Neural cell (in vitro differentiated cells): ENCODE data around the gene PPM1D. TPM values are rescaled to one million over a fixed set of nuclear protein-coding genes. Genes with fewer than 3 reads are reported as not detected.

Source experiments
- H2AFZ ChIP-seq: fragments of 200-600, 300-800 bp; sonication (generic), shearing (Covaris generic); 2 replicates; pipeline ENCODE4 v1.6.0; 2014; ENCODE audit warnings: low read depth, mild to moderate bottlenecking, antibody characterized with exemption, low read length, moderate library complexity
- H3F3A ChIP-seq: fragments of 200-600 bp; shearing (Covaris generic); 2 replicates; pipeline ENCODE4 v1.6.1; 2016; ENCODE audit warnings: mild to moderate bottlenecking, moderate library complexity, mixed read lengths, antibody characterized with exemption, low read length; ENCODE audit not compliant: insufficient read depth, poor library complexity, severe bottlenecking
- H3K27ac ChIP-seq: fragments of 200-600, 300-800 bp; sonication (generic), shearing (Covaris generic); 2 replicates; pipeline ENCODE4 v1.5.1; 2014; ENCODE audit warnings: mild to moderate bottlenecking, low read length, moderate library complexity
- H3K27me3 ChIP-seq: fragments of 300-800, 200-600 bp; sonication (generic), shearing (Covaris generic); 2 replicates; pipeline ENCODE4 v1.6.0; 2014; ENCODE audit warnings: mild to moderate bottlenecking, low read depth, low read length, moderate library complexity; ENCODE audit not compliant: insufficient read depth
- H3K36me3 ChIP-seq: fragments of 300-800, 200-600 bp; sonication (generic), shearing (Covaris generic); 2 replicates; pipeline ENCODE4 v1.5.1; 2014; ENCODE audit warnings: mild to moderate bottlenecking, antibody characterized with exemption, low read length, moderate library complexity; ENCODE audit not compliant: insufficient read depth
- H3K4me2 ChIP-seq: fragments of 300-800, 200-600 bp; sonication (generic), shearing (Covaris generic); 2 replicates; pipeline ENCODE4 v1.6.0; 2014; ENCODE audit warnings: mild to moderate bottlenecking, low read length
- H3K4me3 ChIP-seq: fragments of 300-800, 200-600 bp; sonication (generic), shearing (Covaris generic); 2 replicates; pipeline ENCODE4 v1.5.1; 2014; ENCODE audit warnings: mild to moderate bottlenecking, low read length, moderate library complexity
- H3K79me2 ChIP-seq: fragments of 200-600 bp; shearing (Covaris generic); replicated peaks from 2 replicates; pipeline ENCODE4 v1.6.0; 2014; ENCODE audit warnings: mild to moderate bottlenecking, low read length, moderate library complexity; ENCODE audit not compliant: insufficient read depth
- H3K9ac ChIP-seq: fragments of 300-800, 200-600 bp; sonication (generic), shearing (Covaris generic); 2 replicates; pipeline ENCODE4 v1.6.1; 2016; ENCODE audit warnings: mild to moderate bottlenecking, low read length, mixed read lengths
- H3K9me2 ChIP-seq: fragments of 200-600 bp; shearing (Covaris generic); 2 replicates; pipeline ENCODE4 v1.6.1; 2016; ENCODE audit warnings: mild to moderate bottlenecking, low read length, mixed read lengths; ENCODE audit not compliant: insufficient read depth
- H3K9me3 ChIP-seq: fragments of 200-600, 300-800 bp; sonication (generic), shearing (Covaris generic); 2 replicates; pipeline ENCODE4 v1.6.1; 2016; ENCODE audit warnings: mild to moderate bottlenecking, mixed run types, low read length, moderate library complexity, mixed read lengths
- H4K20me1 ChIP-seq: fragments of 200-600 bp; shearing (Covaris generic); 2 replicates; pipeline ENCODE4 v1.6.1; 2016; ENCODE audit warnings: mild to moderate bottlenecking, mixed run types; ENCODE audit not compliant: insufficient read depth
- CTCF ChIP-seq: fragments of 450-650 bp; IDR thresholded peaks from 2 replicates; pipeline ENCODE4 v1.5.1; 2014; ENCODE audit warnings: antibody characterized with exemption, mild to moderate bottlenecking, moderate library complexity; ENCODE audit not compliant: poor library complexity, severe bottlenecking
- EP300 ChIP-seq: fragments of 450-650 bp; conservative IDR thresholded peaks from 2 replicates; pipeline ENCODE4 v1.6.1; 2014; ENCODE audit warnings: antibody characterized with exemption, mild to moderate bottlenecking, moderate library complexity; ENCODE audit not compliant: poor library complexity, severe bottlenecking
- EZH2 ChIP-seq: fragments of 200-600, 300-800 bp; shearing (Covaris generic), sonication (generic); IDR thresholded peaks from 2 replicates; pipeline ENCODE4 v1.6.1; 2014; ENCODE audit warnings: antibody characterized with exemption, low read length, borderline replicate concordance, mild to moderate bottlenecking; ENCODE audit not compliant: insufficient read depth, poor library complexity, severe bottlenecking
- MXI1 ChIP-seq: fragments of 450-650 bp; conservative IDR thresholded peaks from 2 replicates; pipeline ENCODE4 v1.6.1; 2014; ENCODE audit warnings: antibody characterized with exemption, mild to moderate bottlenecking; ENCODE audit not compliant: poor library complexity, severe bottlenecking
- REST ChIP-seq: IDR thresholded peaks from 2 replicates; pipeline ENCODE4 v1.6.1; 2012; ENCODE audit warnings: borderline replicate concordance
- SMC3 ChIP-seq: fragments of 450-650 bp; conservative IDR thresholded peaks from 2 replicates; pipeline ENCODE4 v1.6.1; 2014; ENCODE audit warnings: antibody characterized with exemption, mild to moderate bottlenecking, moderate library complexity; ENCODE audit not compliant: poor library complexity
- TAF1 ChIP-seq: IDR thresholded peaks from 2 replicates; pipeline ENCODE4 v1.6.1; 2012; ENCODE audit warnings: low read depth
- polyA plus RNA-seq: library from polyadenylated mRNA; depleted of rRNA; stranded (reverse); fragments of >200 nt; gene quantifications from 2 replicates; pipeline ENCODE4 v1.2.3, GENCODE V29; 2014

Gene PPM1D
- polyA plus RNA-seq, 1 donor from 2014 or later, result 14.7 TPM

- H3K79me2 ChIP-seq, result no peaks in the 10 kb centered on the region
- no peaks in the 10 kb centered on the region for H3K27me3 ChIP-seq
- no peaks in the 10 kb centered on the region for H3K36me3 ChIP-seq
- H3K4me2 ChIP-seq, result no peak overlapping the region
- H3K9me3 ChIP-seq, result no peaks in the 10 kb centered on the region
- no peaks in the 10 kb centered on the region for H4K20me1 ChIP-seq
- no peak overlapping the region for H3K4me3 ChIP-seq
- no peaks in the 10 kb centered on the region for H3F3A ChIP-seq
- no peak overlapping the region for H3K9ac ChIP-seq
- no peak for TF ChIP-seq REST
- no peak for TF ChIP-seq EZH2
- no peak for TF ChIP-seq MXI1
- no peak for TF ChIP-seq EP300
- TF ChIP-seq TAF1, result no peak
- H2AFZ ChIP-seq, result no peak overlapping the region
- H3K27ac ChIP-seq, result no peak overlapping the region
- H3K9me2 ChIP-seq, result no peaks in the 10 kb centered on the region
Observed at GRCh38 chr17:60704170-60704569, 104.2 kb downstream of the PPM1D start.

GRCh38 chr17:60712675-60713074, 112.7 kb downstream of the PPM1D start:
- H3K79me2 ChIP-seq, result no peaks in the 10 kb centered on the region
- no peaks in the 10 kb centered on the region for H4K20me1 ChIP-seq
- no peaks in the 10 kb centered on the region for H3K27me3 ChIP-seq
- no peak overlapping the region for H3K27ac ChIP-seq
- H3K9me2 ChIP-seq, result no peaks in the 10 kb centered on the region
- no peak overlapping the region for H3K9ac ChIP-seq
- H3K4me2 ChIP-seq, result no peak overlapping the region
- no peaks in the 10 kb centered on the region for H3K9me3 ChIP-seq
- H3K36me3 ChIP-seq, result no peaks in the 10 kb centered on the region
- TF ChIP-seq SMC3, result no peak
- no peak for TF ChIP-seq REST
- no peak for TF ChIP-seq TAF1
- no peak for TF ChIP-seq CTCF
- H2AFZ ChIP-seq, result no peak overlapping the region
- no peaks in the 10 kb centered on the region for H3F3A ChIP-seq
- H3K4me3 ChIP-seq, result no peak overlapping the region
